ENCODE data around the gene SMCO1.
"Not testable (repeated sequence)": the region's sequence is repeated elsewhere in the genome, so short reads cannot be mapped to it uniquely, and the experiment has no call there.

Gene SMCO1

GRCh38 chr3:196553551-196553950 is 38.4 kb upstream of the SMCO1 start:
- no peak for DNase-seq (ENCODE audit: low read depth, low spot score)
- H3K4me1 ChIP-seq (ENCODE audit: insufficient read depth, insufficient read length), result no peaks in the 10 kb centered on the region

GRCh38 chr3:196552253-196552652 is 37.1 kb upstream of the SMCO1 start:
- no peaks in the 10 kb centered on the region for H3K27me3 ChIP-seq (ENCODE audit: insufficient read depth, insufficient read length)
- H3K4me3 ChIP-seq (ENCODE audit: insufficient read length, low read depth), result no peak overlapping the region
- H3K4me1 ChIP-seq (ENCODE audit: insufficient read depth, insufficient read length), result no peaks in the 10 kb centered on the region
- TF ChIP-seq ZNF274 (IDR thresholded peaks at IDR 0.05; ENCODE audit: low read depth, low read length) (no peak), SUZ12 (IDR thresholded peaks at IDR 0.05; ENCODE audit: extremely low read depth, insufficient read depth, insufficient read length) (no peak), YY1 (IDR thresholded peaks at IDR 0.05; ENCODE audit: insufficient read depth, insufficient read length) (no peak)
- peaks cover 7% of the 10 kb centered on the region for H3K36me3 ChIP-seq (ENCODE audit: insufficient read depth, insufficient read length, low read length)
- DNase-seq (ENCODE audit: low read depth, low spot score), result no peak
- H3K9me3 ChIP-seq (ENCODE audit: insufficient read depth, low read length), result peaks cover 31% of the 10 kb centered on the region
- no peak overlapping the region for H3K9ac ChIP-seq (ENCODE audit: insufficient read length, low read depth)

More at GRCh38 chr3:196553551-196553950, 38.4 kb upstream of the SMCO1 start:
- Histone ChIP-seq H3K9ac (ENCODE audit: insufficient read length, low read depth) (no peak overlapping the region), H3K4me3 (ENCODE audit: insufficient read length, low read depth) (no peak overlapping the region), H3K9me3 (ENCODE audit: insufficient read depth, low read length) (peaks cover 22% of the 10 kb centered on the region), H3K27me3 (ENCODE audit: insufficient read depth, insufficient read length) (no peaks in the 10 kb centered on the region), H3K36me3 (ENCODE audit: insufficient read depth, insufficient read length, low read length) (peaks cover 7% of the 10 kb centered on the region)
- TF ChIP-seq ZNF274 (IDR thresholded peaks at IDR 0.05; ENCODE audit: low read depth, low read length) (no peak), SUZ12 (IDR thresholded peaks at IDR 0.05; ENCODE audit: extremely low read depth, insufficient read depth, insufficient read length) (no peak), YY1 (IDR thresholded peaks at IDR 0.05; ENCODE audit: insufficient read depth, insufficient read length) (no peak)

GRCh38 chr3:196550172-196550571 is 35.0 kb upstream of the SMCO1 start:
- H3K9ac ChIP-seq (ENCODE audit: insufficient read length, low read depth); H3K4me3 ChIP-seq (ENCODE audit: insufficient read length, low read depth); DNase-seq (ENCODE audit: low read depth, low spot score); H3K36me3 ChIP-seq (ENCODE audit: insufficient read depth, insufficient read length, low read length); H3K27me3 ChIP-seq (ENCODE audit: insufficient read depth, insufficient read length); H3K4me1 ChIP-seq (ENCODE audit: insufficient read depth, insufficient read length): not testable (repeated sequence)
- H3K9me3 ChIP-seq (ENCODE audit: insufficient read depth, low read length), result peaks cover 31% of the 10 kb centered on the region

- H3K4me3 ChIP-seq (ENCODE audit: insufficient read length, low read depth); H3K9ac ChIP-seq (ENCODE audit: insufficient read length, low read depth); H3K36me3 ChIP-seq (ENCODE audit: insufficient read depth, insufficient read length, low read length); H3K27me3 ChIP-seq (ENCODE audit: insufficient read depth, insufficient read length); DNase-seq (ENCODE audit: low read depth, low spot score); H3K4me1 ChIP-seq (ENCODE audit: insufficient read depth, insufficient read length): not testable (repeated sequence)
- peaks cover 33% of the 10 kb centered on the region for H3K9me3 ChIP-seq (ENCODE audit: insufficient read depth, low read length)
Measured at GRCh38 chr3:196549312-196549711, 34.2 kb upstream of the SMCO1 start.

GRCh38 chr3:196547067-196547466 is 31.9 kb upstream of the SMCO1 start:
- Histone ChIP-seq H3K4me1 (ENCODE audit: insufficient read depth, insufficient read length) (no peaks in the 10 kb centered on the region), H3K9ac (ENCODE audit: insufficient read length, low read depth) (no peak overlapping the region), H3K9me3 (ENCODE audit: insufficient read depth, low read length) (peaks cover 39% of the 10 kb centered on the region), H3K36me3 (ENCODE audit: insufficient read depth, insufficient read length, low read length) (no peaks in the 10 kb centered on the region), H3K27me3 (ENCODE audit: insufficient read depth, insufficient read length) (no peaks in the 10 kb centered on the region), H3K4me3 (ENCODE audit: insufficient read length, low read depth) (no peak overlapping the region)
- no peak for DNase-seq (ENCODE audit: low read depth, low spot score)
- no peak for TF ChIP-seq YY1 (IDR thresholded peaks at IDR 0.05; ENCODE audit: insufficient read depth, insufficient read length)
- TF ChIP-seq ZNF274 (IDR thresholded peaks at IDR 0.05; ENCODE audit: low read depth, low read length), result no peak
- TF ChIP-seq SUZ12 (IDR thresholded peaks at IDR 0.05; ENCODE audit: extremely low read depth, insufficient read depth, insufficient read length), result no peak

- H3K9me3 ChIP-seq (ENCODE audit: insufficient read depth, low read length), result peaks cover 39% of the 10 kb centered on the region
- H3K4me1 ChIP-seq (ENCODE audit: insufficient read depth, insufficient read length), result no peaks in the 10 kb centered on the region
- no peak for DNase-seq (ENCODE audit: low read depth, low spot score)
- H3K27me3 ChIP-seq (ENCODE audit: insufficient read depth, insufficient read length), result no peaks in the 10 kb centered on the region
- no peak overlapping the region for H3K4me3 ChIP-seq (ENCODE audit: insufficient read length, low read depth)
- TF ChIP-seq ZNF274 (IDR thresholded peaks at IDR 0.05; ENCODE audit: low read depth, low read length) (no peak), YY1 (IDR thresholded peaks at IDR 0.05; ENCODE audit: insufficient read depth, insufficient read length) (no peak), SUZ12 (IDR thresholded peaks at IDR 0.05; ENCODE audit: extremely low read depth, insufficient read depth, insufficient read length) (no peak)
- no peaks in the 10 kb centered on the region for H3K36me3 ChIP-seq (ENCODE audit: insufficient read depth, insufficient read length, low read length)
- no peak overlapping the region for H3K9ac ChIP-seq (ENCODE audit: insufficient read length, low read depth)
Measured at GRCh38 chr3:196546537-196546936, 31.4 kb upstream of the SMCO1 start.

GRCh38 chr3:196544491-196544992 is 29.4 kb upstream of the SMCO1 start:
- Histone ChIP-seq H3K4me1 (ENCODE audit: insufficient read depth, insufficient read length) (no peaks in the 10 kb centered on the region), H3K9ac (ENCODE audit: insufficient read length, low read depth) (no peak overlapping the region), H3K4me3 (ENCODE audit: insufficient read length, low read depth) (no peak overlapping the region), H3K27me3 (ENCODE audit: insufficient read depth, insufficient read length) (no peaks in the 10 kb centered on the region), H3K36me3 (ENCODE audit: insufficient read depth, insufficient read length, low read length) (no peaks in the 10 kb centered on the region), H3K9me3 (ENCODE audit: insufficient read depth, low read length) (peaks cover 27% of the 10 kb centered on the region)
- DNase-seq (ENCODE audit: low read depth, low spot score), result no peak
- no peak for TF ChIP-seq SUZ12 (IDR thresholded peaks at IDR 0.05; ENCODE audit: extremely low read depth, insufficient read depth, insufficient read length)
- TF ChIP-seq YY1 (IDR thresholded peaks at IDR 0.05; ENCODE audit: insufficient read depth, insufficient read length), result no peak
- no peak for TF ChIP-seq ZNF274 (IDR thresholded peaks at IDR 0.05; ENCODE audit: low read depth, low read length)
